Measurements from ENCODE around the gene HDAC4. TPM values are rescaled to one million over a fixed set of nuclear protein-coding genes. Genes with fewer than 3 reads are reported as not detected.

HDAC4 gene
- total and polyA plus RNA-seq, 10 of the 15 experiments (the other 5 are each of a cell fraction or from before 2014, with no cell fraction given) = 0.22 to 15.7 (median 4.8) TPM

DNA sequence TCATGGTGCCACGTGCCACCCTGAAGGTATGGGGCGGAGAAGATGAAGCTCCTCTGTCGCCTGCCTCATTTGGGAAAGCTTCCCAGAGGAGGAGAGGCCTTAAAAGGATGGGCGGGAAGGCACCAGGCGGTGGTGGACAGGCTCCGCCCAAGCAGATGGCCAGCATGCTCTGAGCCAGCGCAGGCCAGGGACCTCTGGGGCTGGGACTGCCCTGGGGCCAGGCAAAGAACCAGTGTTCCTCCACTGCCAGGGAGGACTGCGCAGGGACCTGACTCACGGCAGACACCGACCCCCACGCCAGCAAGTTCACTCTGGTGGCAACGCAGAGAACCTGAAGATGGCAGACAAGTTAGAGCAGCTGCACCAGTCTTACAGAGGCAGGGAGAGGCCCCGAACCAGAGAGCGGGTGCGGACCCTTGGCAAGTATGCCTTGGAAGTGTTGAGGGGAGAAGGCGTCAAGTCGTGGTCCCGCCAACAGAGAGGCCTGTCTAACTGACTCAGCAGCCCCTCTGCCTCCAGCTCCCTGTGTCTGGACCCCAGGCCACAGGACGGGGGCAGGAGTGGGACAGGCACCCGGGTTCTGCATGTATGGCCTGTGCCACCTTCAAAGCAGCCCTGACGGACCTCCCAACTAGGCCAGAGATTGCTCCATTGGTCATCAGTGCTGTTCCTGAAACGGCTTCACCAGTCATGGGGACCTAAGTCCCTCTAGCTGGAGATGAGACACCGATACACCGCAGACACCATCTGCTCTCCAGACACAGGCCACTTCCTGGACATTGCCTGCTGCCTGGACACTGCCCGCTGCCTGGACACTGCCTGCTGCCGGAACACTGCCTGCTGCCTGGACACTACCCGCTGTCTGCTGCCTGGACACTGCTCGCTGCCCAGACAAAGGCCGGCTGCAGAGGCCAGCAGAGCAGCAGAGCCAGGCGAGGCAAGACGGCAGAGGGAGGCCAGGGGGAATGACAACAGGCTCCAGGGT lies 124.7 kb downstream of the HDAC4 start:
- in situ Hi-C loops (cut with MboI) = no loop called here
- WGBS (ENCODE audit: insufficient coverage, insufficient replicate concordance, low lambda C conversion rate, missing lambda C conversion rate) = 83% methylated on average over 31 of the region's 31 CpGs
- ATAC-seq (no peak), DNase-seq (ENCODE audit: low read depth, low spot score) (no peak), FAIRE-seq (no peak)
- peaks cover 17% of the 10 kb centered on the region for H3K4me1 ChIP-seq (ENCODE audit: control insufficient read depth, insufficient read depth, low read length)
- H3K27ac ChIP-seq (ENCODE audit: control insufficient read depth, insufficient read depth) = no peak overlapping the region
- no TSS peak for BruUV-seq (replicated peaks)
- no peak overlapping the region for H3K4me3 ChIP-seq
- ChIA-PET SMC1A (ENCODE audit: uncharacterized antibody, unreplicated experiment) (no interaction called here), CTCF (interaction anchor here (1.0 kb wide), 1 partner anchor 28 kb away, joined by 3 read pairs; no protein-coding TSS in a partner anchor), RAD21 (ENCODE audit: unreplicated experiment) (interaction anchor here (1.0 kb wide), 1 partner anchor 12 kb away, joined by 3 read pairs; no protein-coding TSS in a partner anchor), POLR2A (no interaction called here)
- TF ChIP-seq, protein P1, sequence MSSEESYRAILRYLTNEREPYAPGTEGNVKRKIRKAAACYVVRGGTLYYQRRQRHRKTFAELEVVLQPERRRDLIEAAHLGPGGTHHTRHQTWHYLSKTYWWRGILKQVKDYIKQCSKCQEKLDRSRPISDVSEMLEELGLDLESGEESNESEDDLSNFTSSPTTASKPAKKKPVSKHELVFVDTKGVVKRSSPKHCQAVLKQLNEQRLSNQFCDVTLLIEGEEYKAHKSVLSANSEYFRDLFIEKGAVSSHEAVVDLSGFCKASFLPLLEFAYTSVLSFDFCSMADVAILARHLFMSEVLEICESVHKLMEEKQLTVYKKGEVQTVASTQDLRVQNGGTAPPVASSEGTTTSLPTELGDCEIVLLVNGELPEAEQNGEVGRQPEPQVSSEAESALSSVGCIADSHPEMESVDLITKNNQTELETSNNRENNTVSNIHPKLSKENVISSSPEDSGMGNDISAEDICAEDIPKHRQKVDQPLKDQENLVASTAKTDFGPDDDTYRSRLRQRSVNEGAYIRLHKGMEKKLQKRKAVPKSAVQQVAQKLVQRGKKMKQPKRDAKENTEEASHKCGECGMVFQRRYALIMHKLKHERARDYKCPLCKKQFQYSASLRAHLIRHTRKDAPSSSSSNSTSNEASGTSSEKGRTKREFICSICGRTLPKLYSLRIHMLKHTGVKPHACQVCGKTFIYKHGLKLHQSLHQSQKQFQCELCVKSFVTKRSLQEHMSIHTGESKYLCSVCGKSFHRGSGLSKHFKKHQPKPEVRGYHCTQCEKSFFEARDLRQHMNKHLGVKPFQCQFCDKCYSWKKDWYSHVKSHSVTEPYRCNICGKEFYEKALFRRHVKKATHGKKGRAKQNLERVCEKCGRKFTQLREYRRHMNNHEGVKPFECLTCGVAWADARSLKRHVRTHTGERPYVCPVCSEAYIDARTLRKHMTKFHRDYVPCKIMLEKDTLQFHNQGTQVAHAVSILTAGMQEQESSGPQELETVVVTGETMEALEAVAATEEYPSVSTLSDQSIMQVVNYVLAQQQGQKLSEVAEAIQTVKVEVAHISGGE (CRISPR knock-in tag; IDR thresholded peaks at IDR 0.05) = no peak
- no peak for TF ChIP-seq DPF2 (IDR thresholded peaks at IDR 0.05)
- TF ChIP-seq RELA (IDR thresholded peaks at IDR 0.05; ENCODE audit: borderline replicate concordance, partially characterized antibody) = no peak
- no peak for TF ChIP-seq PML (IDR thresholded peaks at IDR 0.05; ENCODE audit: low read length)
- TF ChIP-seq ZNF207 (IDR thresholded peaks at IDR 0.05; ENCODE audit: borderline replicate concordance) = no peak
- TF ChIP-seq POU2F2 (IDR thresholded peaks at IDR 0.05; ENCODE audit: borderline replicate concordance, low read depth, low read length) = no peak
- no peak for TF ChIP-seq RAD21 (IDR thresholded peaks at IDR 0.05; ENCODE audit: insufficient read depth, low read depth, low read length)
- no peak for TF ChIP-seq POLR2AphosphoS2 (IDR thresholded peaks at IDR 0.05; ENCODE audit: low read depth, low read length)
- TF ChIP-seq BACH1 (IDR thresholded peaks at IDR 0.05; ENCODE audit: borderline replicate concordance) = no peak
- TF ChIP-seq, protein P2, sequence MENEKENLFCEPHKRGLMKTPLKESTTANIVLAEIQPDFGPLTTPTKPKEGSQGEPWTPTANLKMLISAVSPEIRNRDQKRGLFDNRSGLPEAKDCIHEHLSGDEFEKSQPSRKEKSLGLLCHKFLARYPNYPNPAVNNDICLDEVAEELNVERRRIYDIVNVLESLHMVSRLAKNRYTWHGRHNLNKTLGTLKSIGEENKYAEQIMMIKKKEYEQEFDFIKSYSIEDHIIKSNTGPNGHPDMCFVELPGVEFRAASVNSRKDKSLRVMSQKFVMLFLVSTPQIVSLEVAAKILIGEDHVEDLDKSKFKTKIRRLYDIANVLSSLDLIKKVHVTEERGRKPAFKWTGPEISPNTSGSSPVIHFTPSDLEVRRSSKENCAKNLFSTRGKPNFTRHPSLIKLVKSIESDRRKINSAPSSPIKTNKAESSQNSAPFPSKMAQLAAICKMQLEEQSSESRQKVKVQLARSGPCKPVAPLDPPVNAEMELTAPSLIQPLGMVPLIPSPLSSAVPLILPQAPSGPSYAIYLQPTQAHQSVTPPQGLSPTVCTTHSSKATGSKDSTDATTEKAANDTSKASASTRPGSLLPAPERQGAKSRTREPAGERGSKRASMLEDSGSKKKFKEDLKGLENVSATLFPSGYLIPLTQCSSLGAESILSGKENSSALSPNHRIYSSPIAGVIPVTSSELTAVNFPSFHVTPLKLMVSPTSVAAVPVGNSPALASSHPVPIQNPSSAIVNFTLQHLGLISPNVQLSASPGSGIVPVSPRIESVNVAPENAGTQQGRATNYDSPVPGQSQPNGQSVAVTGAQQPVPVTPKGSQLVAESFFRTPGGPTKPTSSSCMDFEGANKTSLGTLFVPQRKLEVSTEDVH (IDR thresholded peaks at IDR 0.05; ENCODE audit: low read depth, partially characterized antibody) = no peak
- TF ChIP-seq CHD1 (IDR thresholded peaks at IDR 0.05; ENCODE audit: low read depth, low read length) = no peak
- TF ChIP-seq ZZZ3 (IDR thresholded peaks at IDR 0.05; ENCODE audit: control insufficient read depth, insufficient read length, low read depth) = no peak
- no peaks in the 10 kb centered on the region for H3K36me3 ChIP-seq (ENCODE audit: control insufficient read depth in 2 of 2, insufficient read depth in 2 of 2, low read length in 1 of 2)
- no peak overlapping the region for H2AFZ ChIP-seq (ENCODE audit: control insufficient read depth, low read depth, low read length)
- no peaks in the 10 kb centered on the region for H3K9me3 ChIP-seq (replicated peaks; ENCODE audit: control insufficient read depth, insufficient read depth, low read length)
- H3K79me2 ChIP-seq (ENCODE audit: control insufficient read depth, insufficient read depth, low read length) = no peaks in the 10 kb centered on the region
- peaks cover 8% of the 10 kb centered on the region for H4K20me1 ChIP-seq (ENCODE audit: control insufficient read depth, insufficient read depth)
- intact Hi-C loops (cut with micrococcal nuclease; ENCODE audit: unreplicated experiment) = no loop called here
- H3K27me3 ChIP-seq (replicated peaks in 1 of 2; ENCODE audit: control insufficient read depth in 2 of 2, insufficient read depth in 2 of 2, low read length in 1 of 2) = peaks cover 0 to 9% of the 10 kb centered on the region in 2 experiments; a peak in 1 of 4 replicates
- H3K9ac ChIP-seq (ENCODE audit: control insufficient read depth, insufficient read depth, low read length) = no peak overlapping the region
- peak overlapping the region; percentile 60; the same call in 1 of the 2 replicates for H3K4me2 ChIP-seq (ENCODE audit: control insufficient read depth, insufficient read depth)

All from GM12878 (cell line).